HG02981 (cell line): ENCODE data around the gene PGLYRP4.

Source experiments
- ATAC-seq: cut with Tn5 transposase; IDR thresholded peaks from one replicate; pipeline ENCODE4 v1.9.1; 2021; ENCODE audit warnings: mild to moderate bottlenecking, moderate library complexity; ENCODE audit not compliant: unreplicated experiment

Gene PGLYRP4

DNA sequence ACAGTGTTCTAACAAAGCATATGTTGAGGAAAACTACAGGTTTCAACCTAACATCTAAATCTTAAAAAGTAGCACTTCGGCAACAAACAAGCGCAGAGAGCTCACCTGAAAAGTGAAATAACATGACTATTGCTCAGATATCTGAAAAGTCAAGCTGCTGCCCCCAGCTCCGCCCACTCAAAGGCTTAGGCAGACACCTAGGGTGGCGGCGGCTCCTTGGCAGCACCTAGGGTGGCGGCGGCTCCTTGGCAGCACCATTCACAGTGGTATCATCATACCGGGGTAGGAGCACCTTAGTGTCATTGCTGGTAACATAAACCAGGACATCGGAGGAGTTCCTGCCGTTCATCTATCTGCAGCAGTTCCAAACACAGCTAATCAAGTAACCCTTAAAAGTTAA lies 30.9 kb upstream of the PGLYRP4 start:
- no peak for ATAC-seq

DNA sequence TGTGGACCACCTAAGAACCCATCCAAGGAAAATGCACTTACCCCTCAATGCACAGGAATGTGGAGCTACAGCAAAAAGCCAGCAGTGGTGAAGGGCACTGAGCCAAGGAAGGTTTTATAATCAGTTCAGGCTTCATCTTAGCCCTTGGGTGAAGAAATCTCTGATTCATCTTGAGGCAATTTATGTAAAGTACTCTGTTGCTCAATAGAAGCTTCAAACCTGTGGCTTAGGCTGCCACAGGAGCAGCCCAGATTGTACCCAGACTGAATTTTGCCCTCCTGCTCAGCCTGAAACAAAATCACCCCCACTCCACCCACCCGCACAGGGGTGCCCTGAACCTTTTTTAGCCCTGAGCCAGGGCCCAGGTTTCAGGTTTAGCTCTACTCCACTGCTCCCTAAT lies 26.9 kb upstream of the PGLYRP4 start, which contains the start of gene S100A12:
S100A12 (minus strand) TSS at position 111 of the 400 bp plus-strand sequence. CDS start 1,029 bp downstream, outside the sequence.
- ATAC-seq: no peak

DNA sequence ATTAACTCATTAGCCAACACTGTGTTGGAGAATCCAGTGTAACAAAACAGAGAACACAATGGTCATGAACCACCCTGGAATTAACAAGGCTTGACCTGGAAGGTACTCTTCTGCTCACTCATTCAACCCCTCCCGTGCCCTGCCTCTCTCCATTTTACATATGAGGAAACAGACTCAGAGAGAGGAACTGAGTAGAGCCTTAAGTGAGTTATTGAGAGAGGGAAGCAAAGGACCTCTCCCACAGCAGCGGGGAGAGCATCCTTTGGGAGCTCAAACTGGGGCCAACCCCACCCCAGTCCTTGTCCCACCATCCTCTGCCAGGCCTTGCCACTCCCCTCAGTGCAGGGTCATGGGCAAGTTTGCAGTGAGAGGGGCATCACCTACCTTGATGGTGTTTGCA lies 25.4 kb upstream of the PGLYRP4 start:
- no peak for ATAC-seq

DNA sequence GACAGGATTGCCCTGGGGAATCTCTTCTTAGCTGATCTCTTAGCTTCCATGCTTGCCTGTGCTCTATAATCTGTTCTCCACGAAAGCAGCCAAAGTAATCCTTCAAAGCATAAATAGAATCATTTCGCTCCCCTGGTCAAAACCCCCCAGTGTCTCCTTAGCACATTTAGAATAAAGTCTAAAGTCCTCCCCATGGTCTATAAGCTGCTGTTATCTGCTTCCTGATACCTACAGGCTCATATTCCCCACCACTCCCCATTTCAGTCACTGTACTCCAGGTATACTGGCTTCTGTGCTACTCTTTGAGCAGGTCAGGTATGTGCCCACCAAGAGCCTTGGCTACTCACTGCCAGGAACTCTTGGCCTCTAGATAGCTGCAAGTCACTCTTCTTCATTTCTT lies 23.9 kb upstream of the PGLYRP4 start:
- no peak for ATAC-seq

DNA sequence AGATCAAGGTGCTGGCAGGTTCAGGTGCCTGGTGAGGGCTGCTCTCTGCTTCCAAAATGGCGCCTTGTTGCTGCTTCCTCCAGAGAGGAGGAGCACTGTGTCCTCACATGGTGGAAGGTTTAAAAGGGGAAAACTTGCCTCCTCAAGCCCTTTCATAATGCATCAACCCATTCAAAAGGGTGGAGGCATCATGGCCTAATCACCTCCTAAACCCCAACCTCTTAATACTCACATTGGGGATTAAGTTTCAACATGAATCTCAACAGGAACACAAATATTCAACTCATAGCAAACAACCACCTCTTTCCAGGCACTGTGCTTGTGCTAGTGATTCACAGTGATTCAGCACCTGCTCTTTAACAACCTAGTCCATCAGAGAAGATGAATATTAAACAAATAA lies 22.6 kb upstream of the PGLYRP4 start:
- no peak for ATAC-seq

DNA sequence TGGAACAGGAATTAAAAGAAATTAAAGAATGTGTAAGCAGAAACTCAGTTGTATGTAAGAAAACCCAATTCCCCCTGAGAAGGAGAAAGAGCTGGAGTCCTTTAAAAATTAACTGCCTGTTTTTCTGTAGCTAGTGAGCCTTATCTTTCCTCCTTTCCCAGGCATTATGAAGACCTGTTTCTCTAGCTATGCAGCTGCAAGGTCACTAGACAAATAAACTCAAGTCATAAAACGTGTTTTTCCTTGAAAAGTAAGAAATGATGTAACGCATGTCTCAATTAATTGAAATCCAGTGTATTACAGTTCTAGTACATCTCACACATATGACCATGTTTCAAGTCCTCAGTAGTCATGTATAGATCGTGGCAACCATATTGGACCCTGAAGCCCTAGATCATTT lies 21.5 kb upstream of the PGLYRP4 start:
- ATAC-seq: no peak

DNA sequence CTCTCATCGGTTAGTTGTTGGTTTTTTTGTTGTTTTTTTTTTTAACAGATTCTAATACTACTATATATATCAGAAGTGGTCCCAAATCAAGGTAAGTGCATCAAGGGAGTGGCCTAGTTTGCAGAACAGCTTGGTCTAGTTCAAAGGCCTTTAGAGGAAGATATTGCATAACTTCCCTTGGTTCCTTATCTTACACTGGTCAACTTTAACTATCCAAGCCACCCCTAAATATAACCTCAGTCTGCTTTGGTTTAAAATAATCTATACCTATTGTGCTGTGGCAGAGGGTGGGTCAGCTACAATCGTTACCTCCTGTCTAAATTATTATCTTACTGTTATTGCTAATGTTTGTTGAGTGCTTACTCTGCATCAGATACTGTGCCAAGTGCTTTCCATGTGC lies 19.9 kb upstream of the PGLYRP4 start:
- no peak for ATAC-seq

DNA sequence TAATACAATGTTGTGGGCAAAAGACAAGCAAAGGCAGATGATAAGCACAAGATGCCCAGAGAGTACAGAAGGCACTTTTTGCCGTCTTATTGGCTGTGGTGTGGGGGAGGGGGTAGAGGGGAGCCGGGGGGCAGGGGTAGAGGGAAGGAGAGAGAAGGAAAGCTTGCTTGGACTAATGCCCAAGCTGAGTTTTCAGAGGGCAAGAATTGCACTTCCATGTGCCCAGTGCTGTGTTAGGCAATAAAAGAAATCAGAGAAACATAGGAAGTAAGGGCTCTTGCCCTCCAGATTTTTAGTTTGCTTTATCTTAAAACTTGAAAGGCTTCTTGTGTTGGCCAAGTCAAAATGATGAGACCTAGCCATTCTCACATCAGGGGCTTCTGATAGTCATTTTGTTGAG lies 18.4 kb upstream of the PGLYRP4 start:
- ATAC-seq: no peak

DNA sequence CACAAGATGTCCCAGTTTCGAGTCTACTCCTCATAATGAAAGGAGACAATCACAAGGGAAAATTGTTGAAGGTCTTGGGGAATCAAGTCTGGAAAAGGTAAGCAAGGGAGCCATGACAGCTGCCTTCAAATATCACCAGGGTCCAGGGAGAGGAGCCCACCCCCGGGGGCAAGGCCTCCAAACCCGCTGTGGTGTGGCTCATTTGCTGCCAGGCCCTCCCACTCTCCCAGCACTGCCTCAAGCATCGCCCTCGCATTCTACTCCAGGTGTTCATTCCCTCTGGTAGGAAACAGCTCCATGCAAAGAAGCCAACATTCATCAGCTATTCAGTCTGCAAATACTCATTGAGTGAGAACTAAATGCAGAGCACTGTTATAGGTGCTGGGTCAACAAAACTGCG lies 17.6 kb upstream of the PGLYRP4 start:
- no peak for ATAC-seq

DNA sequence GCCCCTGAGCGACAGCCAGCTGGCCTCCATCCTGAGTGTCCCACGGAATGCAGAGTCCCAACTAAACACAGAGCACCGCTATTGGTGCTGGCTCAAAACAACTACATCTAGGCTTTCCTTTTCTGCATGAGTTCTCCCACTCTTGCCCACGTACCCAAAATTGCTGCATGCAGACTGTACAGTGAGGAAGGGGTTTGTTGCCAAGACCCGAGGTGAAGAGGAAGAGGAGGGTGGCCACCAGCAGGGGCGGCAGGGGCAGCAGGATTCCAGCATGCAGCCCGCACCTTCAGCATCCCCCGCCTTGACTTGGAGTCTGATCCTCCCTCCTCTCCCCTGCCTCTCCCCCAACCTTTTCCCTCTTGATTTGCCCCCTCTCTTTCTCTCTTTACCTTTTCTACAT lies 17.1 kb upstream of the PGLYRP4 start:
- no peak for ATAC-seq

DNA sequence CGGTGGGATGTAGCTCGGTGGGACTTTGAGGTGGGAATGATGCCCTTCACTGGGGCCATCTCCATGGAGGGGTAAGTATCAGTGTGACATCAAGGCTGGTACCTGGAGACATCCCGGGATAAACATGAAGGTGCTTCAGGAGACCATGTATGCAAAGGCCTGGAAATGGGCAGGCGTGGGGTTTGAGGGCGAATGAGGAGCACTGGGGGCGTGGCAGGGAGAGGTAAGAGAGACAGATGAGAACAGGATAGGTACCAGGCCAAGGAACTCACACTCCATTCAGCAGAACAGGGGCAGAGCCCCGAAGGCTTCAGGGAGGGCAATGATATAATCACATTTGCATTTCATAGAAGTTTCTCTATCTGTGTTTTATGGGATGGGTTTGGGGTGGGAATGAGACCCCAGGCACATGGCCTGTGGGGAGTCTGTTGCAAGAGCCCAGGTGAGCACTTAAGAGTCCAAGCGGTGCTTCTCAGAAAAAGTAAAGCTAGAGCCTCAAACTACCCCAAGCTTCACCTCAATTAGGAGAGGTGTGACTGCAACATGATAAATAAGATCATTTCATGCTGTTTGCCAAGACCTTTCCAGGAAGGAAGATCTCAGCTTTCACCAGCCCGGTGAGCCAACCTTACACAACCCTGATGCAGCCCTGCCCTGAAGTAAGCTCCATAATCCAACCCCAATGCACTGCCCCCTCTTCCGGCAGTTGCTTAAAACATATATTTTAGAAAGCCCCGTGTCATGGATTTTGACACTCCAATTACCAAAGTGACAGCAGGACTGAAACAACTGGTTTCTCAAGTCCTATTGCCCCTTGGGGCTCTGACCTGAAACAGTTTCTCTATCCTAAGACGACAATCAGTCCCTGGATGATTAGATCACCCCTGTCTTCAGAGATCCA lies 16.4 kb upstream of the PGLYRP4 start:
- ATAC-seq: no peak

DNA sequence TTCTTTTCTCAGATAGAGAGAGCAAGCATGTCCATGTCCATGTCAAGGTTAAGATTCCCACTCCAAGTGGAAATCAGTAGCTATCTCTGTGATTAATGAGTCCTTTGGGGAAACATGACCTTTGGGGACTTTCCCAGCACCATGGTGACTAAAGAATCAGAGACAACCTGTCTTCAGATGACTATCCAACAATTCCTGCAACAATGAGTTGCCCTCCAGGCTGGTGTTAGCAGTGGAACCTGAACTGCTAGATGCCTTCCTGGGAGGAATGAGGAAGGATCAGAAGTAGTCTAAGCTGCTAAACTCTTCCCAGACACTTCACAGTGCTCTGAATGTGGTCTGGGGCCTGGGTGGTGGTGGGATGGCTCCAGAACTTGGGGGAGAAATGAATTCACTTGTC lies 15.5 kb upstream of the PGLYRP4 start:
- no peak for ATAC-seq

DNA sequence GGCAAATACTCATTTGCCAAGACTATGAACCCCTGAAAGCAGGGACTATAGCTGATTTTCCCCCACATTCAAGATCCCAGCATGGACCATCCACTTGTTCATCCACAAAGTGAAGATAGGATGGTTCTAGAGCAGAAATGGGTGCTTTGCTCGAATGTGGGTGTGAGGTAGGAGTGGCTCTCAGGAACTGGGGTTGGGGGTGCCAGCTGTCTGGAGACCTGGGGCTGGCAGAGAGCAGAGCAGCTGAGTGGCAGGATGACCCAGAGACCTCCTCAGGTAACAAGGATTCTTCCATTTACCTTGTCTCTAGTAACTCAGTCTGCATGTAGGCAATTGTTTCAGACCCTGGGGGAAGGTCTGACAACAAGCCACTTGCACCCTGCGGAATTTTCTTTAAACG lies 15.0 kb upstream of the PGLYRP4 start:
- no peak for ATAC-seq

DNA sequence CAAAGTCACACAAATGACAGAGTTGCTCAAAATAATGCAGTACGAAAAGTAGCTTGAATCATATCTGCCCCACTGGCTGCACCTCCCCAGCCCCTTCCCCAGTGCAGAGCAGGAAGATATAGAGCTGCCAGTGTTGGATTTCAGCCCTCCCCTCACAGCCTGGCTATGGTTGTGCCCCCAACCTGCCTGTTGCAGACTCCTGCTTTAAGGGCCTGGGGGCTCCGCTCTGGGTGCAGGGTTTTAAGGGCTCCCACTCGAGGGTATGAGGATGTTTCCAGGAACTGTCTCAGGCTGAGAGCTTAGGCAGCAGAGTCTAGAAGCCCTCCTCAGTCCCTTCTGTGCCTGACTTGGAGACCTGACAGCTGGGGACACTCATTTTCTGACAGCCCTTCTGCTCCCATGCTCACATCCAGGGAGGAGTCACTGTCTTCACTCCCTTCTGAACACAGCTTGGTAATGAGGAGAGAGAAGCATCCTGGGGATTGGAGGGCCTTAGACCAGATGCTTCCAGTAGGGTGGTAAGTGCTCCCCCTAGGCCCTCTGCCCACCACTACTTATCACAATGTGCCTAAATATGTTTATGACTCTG lies 13.6 kb upstream of the PGLYRP4 start:
- no peak for ATAC-seq

DNA sequence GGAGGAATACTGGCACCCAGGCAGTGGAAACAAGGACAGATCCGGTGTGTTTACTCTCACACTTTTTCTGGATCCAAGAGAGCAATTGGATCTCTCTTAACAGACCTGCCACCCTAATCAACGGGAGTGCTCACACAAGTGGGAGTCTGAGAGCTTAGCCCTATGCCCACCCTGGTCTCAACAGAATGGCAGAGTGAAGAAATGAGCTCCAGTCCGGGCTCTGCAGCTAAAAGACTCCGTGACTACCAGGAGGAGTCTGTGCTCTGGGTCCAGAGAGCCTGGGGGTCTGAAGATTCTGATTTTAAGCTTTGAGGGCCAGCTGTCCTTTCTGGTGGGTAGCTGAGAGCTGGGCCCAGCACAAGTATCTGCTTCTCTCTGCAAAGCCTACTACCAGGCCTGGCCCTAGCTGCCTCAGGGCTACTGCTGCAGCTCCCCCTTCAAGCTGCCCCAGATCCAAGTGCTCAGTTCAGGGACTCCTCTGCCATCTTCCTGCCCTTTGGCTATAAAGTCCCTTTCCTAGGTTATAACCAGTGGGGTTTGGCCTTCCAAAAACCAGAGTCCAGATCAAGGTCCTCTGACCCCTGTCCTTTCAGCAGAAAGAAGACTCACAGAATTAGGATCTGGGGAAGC lies 13.0 kb upstream of the PGLYRP4 start:
- ATAC-seq: no peak

DNA sequence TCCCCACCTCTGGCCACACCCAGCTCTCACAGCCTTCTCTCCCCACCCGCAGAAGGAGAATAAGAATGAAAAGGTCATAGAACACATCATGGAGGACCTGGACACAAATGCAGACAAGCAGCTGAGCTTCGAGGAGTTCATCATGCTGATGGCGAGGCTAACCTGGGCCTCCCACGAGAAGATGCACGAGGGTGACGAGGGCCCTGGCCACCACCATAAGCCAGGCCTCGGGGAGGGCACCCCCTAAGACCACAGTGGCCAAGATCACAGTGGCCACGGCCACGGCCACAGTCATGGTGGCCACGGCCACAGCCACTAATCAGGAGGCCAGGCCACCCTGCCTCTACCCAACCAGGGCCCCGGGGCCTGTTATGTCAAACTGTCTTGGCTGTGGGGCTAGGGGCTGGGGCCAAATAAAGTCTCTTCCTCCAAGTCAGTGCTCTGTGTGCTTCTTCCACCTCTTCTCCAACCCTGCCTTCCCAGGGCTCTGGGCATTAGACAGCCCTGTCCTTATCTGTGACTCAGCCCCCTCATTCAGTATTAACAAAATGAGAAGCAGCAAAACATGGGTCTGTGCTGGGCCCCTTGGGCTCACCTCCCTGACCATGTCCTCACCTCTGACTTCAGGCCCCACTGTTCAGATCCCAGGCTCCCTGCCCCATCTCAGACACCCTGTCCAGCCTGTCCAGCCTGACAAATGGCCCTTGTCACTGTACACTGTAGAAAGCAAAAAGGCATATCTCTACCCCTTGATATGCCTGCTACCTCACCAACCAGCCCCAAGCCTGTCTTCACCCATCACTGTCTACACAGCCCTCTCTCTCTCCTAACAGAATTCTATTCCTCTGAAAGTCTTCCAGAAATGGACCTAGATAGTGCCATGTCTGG lies 12.2 kb upstream of the PGLYRP4 start:
- ATAC-seq: no peak

DNA sequence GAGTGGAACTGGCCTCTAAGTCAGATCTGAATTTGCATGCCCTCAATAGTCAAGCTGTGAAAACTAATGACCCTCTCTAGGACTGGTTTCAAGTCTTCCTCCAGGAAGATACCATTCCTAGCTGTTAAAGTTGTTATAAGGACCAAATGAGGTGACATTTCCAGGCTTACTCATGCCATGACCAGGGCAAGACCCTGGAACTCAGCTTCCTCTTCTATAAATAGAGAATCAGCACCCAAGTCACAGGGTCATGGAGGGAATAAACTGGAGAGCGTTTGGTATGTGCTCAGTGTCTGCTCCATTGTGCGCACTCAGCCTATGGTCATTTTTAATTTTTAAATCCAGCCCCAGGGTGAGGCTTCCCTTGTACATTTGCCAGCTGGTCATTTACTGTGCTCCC lies 11.5 kb upstream of the PGLYRP4 start:
- ATAC-seq: no peak

DNA sequence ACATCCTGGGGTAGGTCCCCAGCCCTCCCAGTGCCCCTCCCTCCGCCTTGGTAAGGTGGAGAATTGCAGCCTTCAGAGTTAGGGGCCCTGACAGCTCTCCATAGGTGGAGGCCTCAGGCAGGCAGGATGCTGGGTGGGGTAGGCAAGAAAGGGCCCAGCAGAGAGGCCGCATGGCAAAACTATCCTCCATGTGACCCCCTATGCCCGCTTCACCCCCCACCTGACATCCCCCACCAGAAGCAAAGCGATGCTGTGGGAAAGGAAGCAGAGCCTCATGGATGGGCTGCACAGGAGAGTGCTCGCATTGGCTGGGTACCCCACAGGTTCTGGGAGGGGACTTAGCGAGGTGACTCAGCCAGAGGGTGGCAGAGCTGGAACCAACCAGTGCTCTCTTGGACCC lies 10.6 kb upstream of the PGLYRP4 start:
- ATAC-seq: no peak

DNA sequence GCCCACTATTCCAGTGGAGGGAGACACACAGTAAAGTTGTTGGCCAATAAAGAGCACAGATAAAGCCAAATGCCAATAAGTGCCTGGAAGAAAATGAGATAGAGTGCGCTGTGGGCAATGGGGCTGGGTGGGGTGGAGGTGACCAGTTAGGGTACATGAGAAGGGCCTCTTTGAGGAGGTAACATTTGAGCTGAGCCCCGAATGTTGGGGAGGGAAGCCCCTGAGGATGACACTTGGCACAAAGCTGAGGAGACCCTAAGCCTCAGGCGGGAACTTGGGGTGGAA lies 10.0 kb upstream of the PGLYRP4 start:
- ATAC-seq: no peak

DNA sequence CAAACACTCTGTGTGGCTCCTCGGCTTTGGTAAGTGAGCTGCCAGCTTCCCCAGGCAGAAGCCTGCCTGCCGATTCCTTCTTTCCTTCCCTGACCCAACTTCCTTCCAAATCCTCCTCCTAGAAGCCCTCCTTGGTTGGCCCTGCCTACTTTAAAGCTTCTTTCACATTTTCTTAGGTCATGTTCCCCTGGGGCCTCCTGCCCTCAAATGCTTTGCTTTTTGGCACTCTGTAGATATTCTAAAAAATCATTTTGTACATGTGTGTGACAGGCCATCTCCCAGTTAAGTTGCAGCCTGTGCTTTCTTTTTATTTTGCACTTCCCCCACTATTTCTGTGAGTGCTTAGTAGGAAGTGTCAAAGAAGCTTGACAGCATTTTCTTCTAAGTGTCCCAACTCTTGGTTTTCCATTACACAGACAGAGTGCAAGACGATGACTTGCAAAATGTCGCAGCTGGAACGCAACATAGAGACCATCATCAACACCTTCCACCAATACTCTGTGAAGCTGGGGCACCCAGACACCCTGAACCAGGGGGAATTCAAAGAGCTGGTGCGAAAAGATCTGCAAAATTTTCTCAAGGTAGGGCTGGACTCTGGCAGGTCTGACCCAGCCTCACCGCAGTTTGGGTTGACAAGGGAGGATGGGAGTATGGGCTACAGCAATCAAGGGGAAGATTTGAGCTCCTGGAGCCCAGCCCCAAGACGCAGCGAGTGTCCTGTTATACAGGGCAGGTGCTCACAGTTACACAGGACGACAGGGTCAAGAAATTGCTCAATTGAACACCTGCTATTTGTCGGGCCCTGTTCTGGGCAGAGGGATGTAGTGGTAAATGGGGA lies 9.4 kb upstream of the PGLYRP4 start, which contains the start of gene S100A9:
S100A9 (plus strand) TSS at position 2 of the 838 bp plus-strand sequence; CDS start at position 432, 430 bp downstream.
- no peak for ATAC-seq
